T-helper 1 cell (primary cell): Measurements from ENCODE around the gene CTBP1.
"Not testable (repeated sequence)": the region's sequence is repeated elsewhere in the genome, so short reads cannot be mapped to it uniquely, and the experiment has no call there.

Experiments used
- DNase-seq, 5 donors: peaks; one replicate each; pipeline ENCODE4 v3.0.0-alpha.2; 2012 to 2020

CTBP1 gene

DNA sequence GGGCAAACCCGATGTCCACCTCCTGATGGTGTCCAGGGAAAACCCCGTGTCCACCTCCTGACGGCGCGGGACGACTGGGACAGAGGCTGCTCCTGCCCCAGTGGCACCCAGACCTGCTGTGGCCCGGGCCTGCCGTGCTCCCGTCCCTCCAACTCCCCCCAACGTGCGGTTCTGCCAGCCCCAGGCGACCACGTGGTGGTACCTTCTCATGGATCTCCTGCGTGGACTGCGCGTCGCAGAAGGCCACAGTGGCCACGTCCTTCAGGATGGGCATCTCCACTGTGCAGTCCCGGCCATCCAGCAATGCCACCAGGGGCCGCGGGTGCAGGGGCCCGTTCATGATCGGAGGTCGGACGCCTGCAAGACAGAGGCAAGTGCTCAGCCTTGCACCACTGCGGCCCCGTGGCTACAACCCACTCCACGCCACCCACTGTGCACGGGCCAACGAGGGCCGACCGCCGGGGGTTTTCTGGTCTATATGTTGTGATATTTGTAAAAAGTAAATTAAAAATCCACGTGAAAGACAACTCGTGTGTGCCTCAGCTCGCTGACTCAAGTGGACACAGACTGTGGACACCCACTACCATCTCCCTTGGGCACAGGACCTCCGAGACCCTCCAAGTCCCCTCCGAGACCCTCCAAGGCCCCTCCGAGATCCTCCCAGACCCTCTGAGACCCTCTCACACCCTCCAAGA, 10.8 kb downstream of the CTBP1 start:
- DNase-seq: no peak

DNA sequence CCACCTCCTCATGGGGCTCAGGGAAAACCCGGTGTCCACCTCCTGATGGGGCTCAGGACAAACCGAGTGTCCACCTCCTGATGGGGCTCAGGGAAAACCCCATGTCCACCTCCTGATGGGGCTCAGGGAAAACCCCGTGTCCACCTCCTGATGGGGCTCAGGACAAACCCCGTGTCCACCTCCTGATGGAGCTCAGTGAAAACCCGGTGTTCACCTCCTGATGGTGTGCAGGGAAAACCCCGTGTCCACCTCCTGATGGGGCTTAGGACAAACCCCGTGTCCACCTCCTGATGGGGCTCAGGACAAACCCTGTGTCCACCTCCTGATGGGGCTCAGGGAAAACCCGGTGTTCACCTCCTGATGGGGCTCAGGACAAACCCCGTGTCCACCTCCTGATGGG, 11.7 kb downstream of the CTBP1 start:
- not testable (repeated sequence) for DNase-seq

DNA sequence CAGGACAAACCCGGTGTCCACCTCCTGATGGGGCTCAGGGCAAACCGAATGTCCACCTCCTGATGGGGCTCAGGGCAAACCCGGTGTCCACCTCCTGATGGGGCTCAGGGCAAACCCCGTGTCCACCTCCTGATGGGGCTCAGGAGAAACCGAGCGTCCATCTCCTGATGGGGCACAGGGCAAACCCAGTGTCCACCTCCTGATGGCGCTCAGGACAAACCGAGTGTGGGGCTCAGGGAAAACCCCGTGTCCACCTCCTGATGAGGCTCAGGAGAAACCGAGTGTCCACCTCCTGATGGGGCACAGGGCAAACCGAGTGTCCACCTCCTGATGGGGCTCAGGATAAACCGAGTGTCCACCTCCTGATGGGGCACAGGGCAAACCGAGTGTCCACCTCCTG, 12.1 kb downstream of the CTBP1 start:
- DNase-seq: not testable (repeated sequence)

DNA sequence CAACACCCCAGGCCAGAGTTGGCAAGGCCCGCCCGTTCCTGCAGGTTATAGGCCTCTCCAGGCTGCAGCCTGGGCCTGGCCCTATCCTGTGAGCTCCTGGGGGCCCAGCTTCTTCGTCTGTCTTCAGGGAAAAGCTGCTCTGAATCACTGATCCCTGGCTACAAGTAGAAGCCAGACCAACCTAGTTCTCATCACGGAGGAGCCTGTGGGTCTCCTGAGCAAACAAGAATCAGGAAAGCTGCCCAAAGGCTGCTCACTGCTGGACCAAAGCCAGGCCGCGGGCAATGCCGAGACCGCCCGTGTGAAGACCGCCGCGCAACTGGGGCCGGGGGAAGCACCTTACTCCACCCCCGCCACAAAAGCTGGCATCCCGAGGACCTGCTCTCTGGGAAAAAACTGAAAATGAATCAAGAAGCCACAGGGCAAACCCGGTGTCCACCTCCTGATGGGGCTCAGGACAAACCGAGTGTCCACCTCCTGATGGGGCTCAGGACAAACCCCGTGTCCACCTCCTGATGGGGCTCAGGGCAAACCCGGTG, 12.8 kb downstream of the CTBP1 start:
- no peak for DNase-seq

- no peak for DNase-seq
These were observed 13.4 kb downstream of the CTBP1 start for GRCh38 chr4:1235381-1236102.

DNA sequence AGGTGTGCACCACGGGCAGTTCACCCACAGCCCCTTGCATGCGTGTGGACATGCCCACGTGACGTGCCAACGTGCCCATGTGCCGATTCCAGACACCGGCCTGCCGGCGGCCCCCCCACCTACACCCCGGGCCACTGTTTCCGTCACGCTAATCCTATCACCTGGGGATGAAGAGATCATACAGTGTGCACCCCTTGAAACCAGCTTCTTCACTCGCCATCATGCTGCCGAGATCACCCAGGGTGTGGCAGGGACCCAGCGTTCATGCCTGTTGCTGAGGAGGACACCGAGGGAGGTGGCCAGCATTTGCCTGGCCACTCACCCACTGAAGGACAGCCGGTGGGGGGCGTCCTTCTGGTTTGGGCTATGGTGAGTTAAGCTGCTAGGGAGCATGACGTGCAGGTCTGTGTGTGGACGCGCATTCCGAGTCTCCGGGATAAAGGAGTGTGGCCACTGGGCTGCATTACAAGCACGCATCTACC, 14.1 kb downstream of the CTBP1 start:
- no peak for DNase-seq

- no peak for DNase-seq
These were observed 14.6 kb downstream of the CTBP1 start for GRCh38 chr4:1234309-1234695.

- no peak for DNase-seq
These were observed 15.2 kb downstream of the CTBP1 start for GRCh38 chr4:1233641-1234308.

GRCh38 chr4:1232661-1233621, 16.0 kb downstream of the CTBP1 start:
- DNase-seq: no peak

DNA sequence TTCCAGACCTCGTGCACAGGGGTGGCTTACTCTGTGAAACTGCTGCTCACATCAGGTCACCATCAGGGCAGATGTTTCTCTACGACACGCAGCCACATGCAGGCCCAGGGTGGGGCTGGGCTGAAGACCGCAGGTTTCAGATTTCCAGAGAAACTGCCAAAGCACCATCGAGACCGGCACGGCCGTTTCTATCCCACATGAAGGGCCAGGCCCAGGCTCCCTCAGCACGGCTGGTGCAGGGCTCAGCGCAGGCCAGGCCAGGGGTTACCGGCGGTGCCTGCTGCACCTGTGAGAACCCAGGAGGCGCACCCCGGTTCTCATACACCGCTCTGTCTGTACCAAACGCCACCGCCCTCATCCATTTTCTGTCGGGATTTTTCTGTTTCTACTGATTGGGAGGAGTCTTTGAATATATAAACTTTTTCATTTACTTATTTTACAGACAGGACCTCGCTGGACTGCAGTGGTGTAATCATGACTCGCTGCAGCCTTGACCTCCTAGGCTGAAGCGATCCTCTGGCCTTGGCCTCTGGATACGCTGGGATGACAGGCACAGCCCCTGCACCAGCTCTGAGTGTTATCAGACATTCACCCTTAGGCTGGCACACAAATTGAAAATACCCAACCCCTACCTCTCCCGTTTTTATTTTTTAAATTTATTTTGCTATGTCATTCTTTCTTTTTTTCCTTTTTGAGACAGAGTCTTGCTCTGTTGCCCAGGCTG, 17.1 kb downstream of the CTBP1 start:
- DNase-seq: no peak

- DNase-seq: no peak
These were observed 17.8 kb downstream of the CTBP1 start for GRCh38 chr4:1230971-1231636.

DNA sequence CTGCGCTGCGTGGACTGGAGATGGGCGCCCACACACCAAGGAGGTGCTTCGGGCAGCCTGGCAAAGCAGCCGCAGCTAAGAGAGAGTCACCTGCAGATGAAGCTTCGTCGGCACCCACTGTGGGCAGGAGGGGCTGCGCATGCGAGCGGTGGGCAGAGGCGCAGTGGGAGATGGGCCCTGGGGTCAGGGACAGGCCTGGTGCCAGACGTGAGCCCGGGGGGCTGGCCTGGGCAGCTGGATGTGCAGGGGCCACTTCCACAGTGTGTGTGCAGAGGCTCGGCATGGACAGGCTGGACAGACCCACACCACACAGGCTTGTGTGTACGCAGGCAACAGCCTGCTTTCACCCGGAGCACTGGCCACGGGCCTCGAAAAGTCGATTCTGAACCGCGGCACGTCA, 18.6 kb downstream of the CTBP1 start:
- DNase-seq: no peak

DNA sequence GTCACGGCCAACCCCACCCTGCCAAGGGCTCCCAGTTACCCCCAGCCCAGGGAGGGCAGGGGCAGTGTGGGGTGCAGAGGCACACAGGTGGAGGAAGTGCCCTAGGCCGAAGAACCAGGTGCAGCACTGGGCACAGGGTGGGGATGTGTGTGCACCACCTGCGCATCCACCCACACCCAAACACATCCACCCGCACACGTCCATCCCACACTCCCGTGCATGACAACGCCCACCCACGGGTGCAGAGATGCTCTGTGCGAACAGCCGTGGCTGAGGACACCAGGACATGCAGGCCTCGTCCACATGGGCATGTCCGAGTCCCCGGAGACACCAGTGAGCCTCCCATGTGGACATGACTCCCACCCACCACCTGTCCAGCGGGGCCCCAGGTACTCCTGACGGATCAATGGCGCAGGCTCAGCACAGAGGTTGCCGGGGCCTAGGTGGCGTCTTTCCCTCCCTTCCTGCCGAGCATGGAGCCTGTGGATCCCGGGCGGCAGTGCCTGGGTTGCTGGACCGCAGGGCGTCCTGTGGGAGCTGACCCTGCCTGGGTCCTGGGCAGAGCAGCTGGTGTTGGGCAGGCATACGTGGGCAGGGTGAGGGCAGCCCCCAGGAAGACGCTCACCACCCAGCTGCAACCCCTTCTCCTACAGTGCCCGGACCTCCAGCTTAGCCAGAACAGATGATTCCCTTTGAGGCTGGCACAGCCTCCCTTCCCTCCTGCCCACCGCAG, 19.6 kb downstream of the CTBP1 start:
- DNase-seq: no peak

- no peak for DNase-seq
These were observed 21.1 kb downstream of the CTBP1 start for GRCh38 chr4:1227816-1228215.

DNA sequence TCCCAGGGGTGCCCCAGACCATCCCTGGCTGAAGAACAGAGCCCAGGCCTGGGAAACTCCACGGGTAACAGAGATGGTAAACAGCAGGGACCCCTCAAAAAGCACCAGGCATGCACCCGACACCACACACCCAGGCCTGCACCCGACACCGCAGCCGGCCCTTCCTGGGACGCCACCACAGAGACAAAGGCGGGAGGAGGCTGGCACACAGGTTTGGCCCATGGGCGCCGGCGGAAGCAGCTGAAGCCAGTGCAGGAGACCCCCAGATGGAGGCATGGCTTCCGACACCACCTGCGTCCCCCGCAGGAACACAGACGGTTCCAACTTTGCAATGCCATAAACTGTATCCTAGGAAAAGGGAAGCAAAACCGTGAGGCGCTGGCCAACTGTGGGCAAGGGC, 22.3 kb downstream of the CTBP1 start:
- no peak for DNase-seq

DNA sequence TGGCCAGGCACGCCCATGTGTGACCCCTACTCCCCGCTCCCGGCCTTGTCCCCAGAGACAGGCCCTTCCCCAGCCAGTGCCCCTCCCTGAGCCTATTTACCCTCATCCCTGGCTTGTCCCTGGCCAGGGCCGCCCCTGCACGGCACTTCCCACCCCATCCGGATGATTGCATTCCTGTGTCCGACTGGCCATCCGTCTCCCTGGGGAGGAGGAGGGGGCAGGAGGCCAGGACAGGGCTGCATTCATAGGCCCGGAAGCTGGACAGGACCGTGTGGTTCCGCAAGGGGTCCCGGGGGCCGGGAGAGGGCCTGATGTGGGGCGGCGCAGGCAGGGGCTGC, 22.8 kb downstream of the CTBP1 start:
- DNase-seq: no peak

DNA sequence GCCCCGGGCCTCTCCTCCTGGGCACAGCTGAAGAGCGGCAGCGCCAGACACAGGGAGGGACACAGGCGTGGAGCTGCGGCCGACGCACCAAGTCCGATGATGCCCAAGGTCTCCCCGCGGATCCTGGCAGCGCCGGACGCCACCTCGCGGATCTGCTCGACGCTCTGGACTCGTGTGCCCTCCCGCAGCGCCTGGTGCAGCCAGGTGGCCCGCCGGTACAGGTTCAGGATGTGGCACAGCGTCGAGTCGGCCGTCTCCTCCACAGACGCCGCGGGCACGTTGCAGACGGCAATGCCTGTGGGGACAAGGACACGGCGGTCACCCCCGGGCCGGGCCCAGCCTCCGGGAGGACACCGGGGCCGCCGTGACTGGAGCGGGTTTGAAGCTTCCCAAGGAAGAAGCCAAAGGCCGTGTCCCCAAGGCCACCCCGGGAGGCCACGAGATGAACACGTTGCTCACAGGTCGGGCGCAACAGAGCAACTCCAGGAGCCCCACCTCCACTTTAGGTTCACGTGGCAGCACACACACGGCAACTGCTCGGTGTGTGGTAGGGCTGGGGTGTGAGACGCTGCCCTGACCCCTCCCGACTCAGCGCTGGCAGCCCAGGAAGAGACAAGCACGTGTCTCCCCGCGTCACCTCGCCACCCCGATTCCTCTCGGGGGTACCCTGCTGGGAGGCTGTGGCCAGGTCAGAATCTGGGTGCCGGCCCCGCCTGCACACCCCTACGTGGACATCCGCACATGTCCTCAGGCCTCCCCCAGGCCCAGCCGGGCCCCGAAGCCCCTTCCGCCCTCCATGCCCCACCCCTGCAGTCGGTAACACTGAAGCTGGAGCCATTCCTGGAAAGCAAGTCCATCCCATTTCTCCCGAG, 23.4 kb downstream of the CTBP1 start:
- DNase-seq: no peak

DNA sequence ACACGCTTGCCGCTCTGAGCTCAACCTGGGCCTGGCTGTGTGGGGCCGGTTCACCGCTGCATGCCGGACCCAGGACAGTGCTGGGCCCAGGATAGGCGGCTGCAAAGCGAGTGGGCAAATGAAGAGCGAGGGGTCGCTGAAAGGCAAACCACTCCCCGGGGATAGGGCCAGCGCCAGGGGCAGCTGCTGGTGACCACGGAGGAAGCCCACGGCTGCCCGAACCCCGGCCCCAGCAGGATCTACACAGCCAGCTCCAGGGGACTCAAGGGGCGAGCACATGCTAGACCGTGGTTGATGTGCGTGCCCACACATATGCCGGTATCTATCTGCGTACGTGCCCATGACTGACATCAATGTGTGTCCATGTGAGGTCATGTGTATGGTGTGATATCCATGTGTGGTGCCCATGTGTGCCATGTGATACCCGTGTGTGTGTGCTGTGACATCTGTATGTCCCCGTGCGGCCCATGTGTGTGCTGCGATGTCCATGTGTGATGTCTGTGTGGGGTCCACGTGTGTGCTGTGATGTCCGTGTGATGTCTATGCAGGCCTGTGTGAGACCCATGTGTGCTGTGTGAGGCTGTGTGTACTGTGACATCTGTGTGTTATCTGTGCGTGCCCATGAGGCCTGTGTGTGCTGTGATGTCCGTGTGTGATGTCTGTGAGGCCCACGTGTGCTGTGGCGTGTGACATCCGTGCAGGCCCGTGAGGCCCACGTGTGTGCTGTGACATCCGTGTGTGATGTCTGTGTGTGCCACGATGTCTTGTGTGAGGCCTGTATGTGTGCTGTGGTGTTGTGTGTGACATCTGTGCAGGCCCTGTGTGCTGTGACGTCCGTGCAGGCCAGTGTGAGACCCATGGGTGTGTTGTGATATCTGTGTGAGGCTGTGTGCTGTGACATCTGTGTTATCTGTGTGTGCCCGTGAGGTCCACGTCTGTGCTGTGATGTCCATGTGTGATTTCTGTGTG, 24.8 kb downstream of the CTBP1 start:
- no peak for DNase-seq
